ENCODE results near the gene PRDM16.

DNA sequence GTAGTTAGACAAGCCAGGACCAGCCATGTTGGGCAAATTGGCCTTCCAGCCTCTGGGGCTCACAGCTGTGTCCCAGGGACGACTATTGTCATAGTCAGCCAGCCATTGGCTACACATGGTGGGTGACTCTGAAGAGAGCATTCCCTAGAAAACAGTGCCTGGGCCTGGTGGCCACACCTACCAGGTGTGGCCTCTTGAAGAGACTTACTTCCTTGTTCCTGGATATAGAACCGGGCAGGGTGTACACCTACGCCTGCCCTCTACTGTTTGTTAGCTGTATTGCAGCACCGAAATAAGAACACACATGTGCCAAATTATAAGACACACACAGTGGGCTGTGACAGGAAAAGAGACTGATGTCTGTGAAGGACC is 250.9 kb downstream of the PRDM16 start:
- TF ChIP-seq, protein P1, sequence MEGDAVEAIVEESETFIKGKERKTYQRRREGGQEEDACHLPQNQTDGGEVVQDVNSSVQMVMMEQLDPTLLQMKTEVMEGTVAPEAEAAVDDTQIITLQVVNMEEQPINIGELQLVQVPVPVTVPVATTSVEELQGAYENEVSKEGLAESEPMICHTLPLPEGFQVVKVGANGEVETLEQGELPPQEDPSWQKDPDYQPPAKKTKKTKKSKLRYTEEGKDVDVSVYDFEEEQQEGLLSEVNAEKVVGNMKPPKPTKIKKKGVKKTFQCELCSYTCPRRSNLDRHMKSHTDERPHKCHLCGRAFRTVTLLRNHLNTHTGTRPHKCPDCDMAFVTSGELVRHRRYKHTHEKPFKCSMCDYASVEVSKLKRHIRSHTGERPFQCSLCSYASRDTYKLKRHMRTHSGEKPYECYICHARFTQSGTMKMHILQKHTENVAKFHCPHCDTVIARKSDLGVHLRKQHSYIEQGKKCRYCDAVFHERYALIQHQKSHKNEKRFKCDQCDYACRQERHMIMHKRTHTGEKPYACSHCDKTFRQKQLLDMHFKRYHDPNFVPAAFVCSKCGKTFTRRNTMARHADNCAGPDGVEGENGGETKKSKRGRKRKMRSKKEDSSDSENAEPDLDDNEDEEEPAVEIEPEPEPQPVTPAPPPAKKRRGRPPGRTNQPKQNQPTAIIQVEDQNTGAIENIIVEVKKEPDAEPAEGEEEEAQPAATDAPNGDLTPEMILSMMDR (IDR thresholded peaks at IDR 0.05), result peak; percentile 32 to 88 (median 78)
- no peak for TF ChIP-seq POLR2A (IDR thresholded peaks at IDR 0.05)

Measured in thyroid gland (tissue), 4 donors.